ENCODE data around the gene YJU2.
"Not testable (repeated sequence)": the region's sequence is repeated elsewhere in the genome, so short reads cannot be mapped to it uniquely, and the experiment has no call there.

Gene YJU2

GRCh38 chr19:4213116-4213515 is 33.8 kb upstream of the YJU2 start:
- Histone ChIP-seq H3K9me3 (ENCODE audit: control insufficient read depth in 1 of 2, low read length in 2 of 2) (no peaks in the 10 kb centered on the region), H3K36me3 (ENCODE audit: control insufficient read depth in 1 of 2, insufficient read depth in 2 of 2, low read length in 2 of 2) (no peaks in the 10 kb centered on the region)

GRCh38 chr19:4215807-4216206 is 31.1 kb upstream of the YJU2 start:
- Histone ChIP-seq H3K9me3 (ENCODE audit: control insufficient read depth in 1 of 2, low read length in 2 of 2) (no peaks in the 10 kb centered on the region), H3K27me3 (ENCODE audit: low read depth, low read length) (no peaks in the 10 kb centered on the region), H3K27ac (ENCODE audit: low read length) (no peak overlapping the region), H3K4me3 (ENCODE audit: low read depth in 1 of 2, low read length in 2 of 2) (no peak overlapping the region), H3K36me3 (ENCODE audit: control insufficient read depth in 1 of 2, insufficient read depth in 2 of 2, low read length in 2 of 2) (no peaks in the 10 kb centered on the region), H3K4me1 (ENCODE audit: control insufficient read depth in 1 of 2, insufficient read depth in 2 of 2, low read length in 2 of 2) (no peaks in the 10 kb centered on the region)

More at GRCh38 chr19:4213116-4213515, 33.8 kb upstream of the YJU2 start:
- no peak overlapping the region for H3K4me3 ChIP-seq (ENCODE audit: low read depth in 1 of 2, low read length in 2 of 2)
- H3K4me1 ChIP-seq (ENCODE audit: control insufficient read depth in 1 of 2, insufficient read depth in 2 of 2, low read length in 2 of 2): no peaks in the 10 kb centered on the region
- no peak overlapping the region for H3K27ac ChIP-seq (ENCODE audit: low read length)
- H3K27me3 ChIP-seq (ENCODE audit: low read depth, low read length): no peaks in the 10 kb centered on the region

GRCh38 chr19:4216846-4217245 is 30.0 kb upstream of the YJU2 start:
- Histone ChIP-seq H3K4me3 (ENCODE audit: low read depth in 1 of 2, low read length in 2 of 2) (no peak overlapping the region), H3K9me3 (ENCODE audit: control insufficient read depth in 1 of 2, low read length in 2 of 2) (no peaks in the 10 kb centered on the region), H3K4me1 (ENCODE audit: control insufficient read depth in 1 of 2, insufficient read depth in 2 of 2, low read length in 2 of 2) (no peaks in the 10 kb centered on the region), H3K27ac (ENCODE audit: low read length) (no peak overlapping the region), H3K27me3 (ENCODE audit: low read depth, low read length) (no peaks in the 10 kb centered on the region), H3K36me3 (ENCODE audit: control insufficient read depth in 1 of 2, insufficient read depth in 2 of 2, low read length in 2 of 2) (no peaks in the 10 kb centered on the region)

GRCh38 chr19:4217429-4218264 is 29.2 kb upstream of the YJU2 start:
- H3K9me3 ChIP-seq (ENCODE audit: control insufficient read depth in 1 of 2, low read length in 2 of 2): no peaks in the 10 kb centered on the region
- no peaks in the 10 kb centered on the region for H3K36me3 ChIP-seq (ENCODE audit: control insufficient read depth in 1 of 2, insufficient read depth in 2 of 2, low read length in 2 of 2)
- no peak overlapping the region for H3K27ac ChIP-seq (ENCODE audit: low read length)
- H3K27me3 ChIP-seq (ENCODE audit: low read depth, low read length): no peaks in the 10 kb centered on the region
- no peaks in the 10 kb centered on the region for H3K4me1 ChIP-seq (ENCODE audit: control insufficient read depth in 1 of 2, insufficient read depth in 2 of 2, low read length in 2 of 2)
- no peak overlapping the region for H3K4me3 ChIP-seq (ENCODE audit: low read depth in 1 of 2, low read length in 2 of 2)

GRCh38 chr19:4218523-4218922 is 28.4 kb upstream of the YJU2 start:
- not testable (repeated sequence) for H3K27ac ChIP-seq (ENCODE audit: low read length); H3K4me3 ChIP-seq (ENCODE audit: low read depth in 1 of 2, low read length in 2 of 2); H3K27me3 ChIP-seq (ENCODE audit: low read depth, low read length); H3K4me1 ChIP-seq (ENCODE audit: control insufficient read depth in 1 of 2, insufficient read depth in 2 of 2, low read length in 2 of 2); H3K9me3 ChIP-seq (ENCODE audit: control insufficient read depth in 1 of 2, low read length in 2 of 2); H3K36me3 ChIP-seq (ENCODE audit: control insufficient read depth in 1 of 2, insufficient read depth in 2 of 2, low read length in 2 of 2)

GRCh38 chr19:4220188-4220587 is 26.7 kb upstream of the YJU2 start:
- Histone ChIP-seq H3K4me3 (ENCODE audit: low read depth in 1 of 2, low read length in 2 of 2) (no peak overlapping the region), H3K36me3 (ENCODE audit: control insufficient read depth in 1 of 2, insufficient read depth in 2 of 2, low read length in 2 of 2) (no peaks in the 10 kb centered on the region), H3K4me1 (ENCODE audit: control insufficient read depth in 1 of 2, insufficient read depth in 2 of 2, low read length in 2 of 2) (no peaks in the 10 kb centered on the region), H3K27ac (ENCODE audit: low read length) (no peak overlapping the region), H3K9me3 (ENCODE audit: control insufficient read depth in 1 of 2, low read length in 2 of 2) (no peaks in the 10 kb centered on the region), H3K27me3 (ENCODE audit: low read depth, low read length) (no peaks in the 10 kb centered on the region)

- Histone ChIP-seq H3K4me1 (ENCODE audit: control insufficient read depth in 1 of 2, insufficient read depth in 2 of 2, low read length in 2 of 2) (no peaks in the 10 kb centered on the region), H3K4me3 (ENCODE audit: low read depth in 1 of 2, low read length in 2 of 2) (no peak overlapping the region), H3K36me3 (ENCODE audit: control insufficient read depth in 1 of 2, insufficient read depth in 2 of 2, low read length in 2 of 2) (no peaks in the 10 kb centered on the region), H3K27me3 (ENCODE audit: low read depth, low read length) (peaks cover 16% of the 10 kb centered on the region), H3K9me3 (ENCODE audit: control insufficient read depth in 1 of 2, low read length in 2 of 2) (no peaks in the 10 kb centered on the region), H3K27ac (ENCODE audit: low read length) (no peak overlapping the region)
These were observed 22.4 kb upstream of the YJU2 start for GRCh38 chr19:4224470-4224869.

GRCh38 chr19:4225885-4226284 is 21.0 kb upstream of the YJU2 start:
- H3K4me3 ChIP-seq (ENCODE audit: low read depth in 1 of 2, low read length in 2 of 2): no peak overlapping the region
- H3K36me3 ChIP-seq (ENCODE audit: control insufficient read depth in 1 of 2, insufficient read depth in 2 of 2, low read length in 2 of 2): no peaks in the 10 kb centered on the region
- H3K4me1 ChIP-seq (ENCODE audit: control insufficient read depth in 1 of 2, insufficient read depth in 2 of 2, low read length in 2 of 2): no peaks in the 10 kb centered on the region
- peaks cover 17% of the 10 kb centered on the region for H3K27me3 ChIP-seq (ENCODE audit: low read depth, low read length)
- no peak overlapping the region for H3K27ac ChIP-seq (ENCODE audit: low read length)
- no peaks in the 10 kb centered on the region for H3K9me3 ChIP-seq (ENCODE audit: control insufficient read depth in 1 of 2, low read length in 2 of 2)

- Histone ChIP-seq H3K27me3 (ENCODE audit: low read depth, low read length) (peaks cover 17% of the 10 kb centered on the region), H3K4me3 (ENCODE audit: low read depth in 1 of 2, low read length in 2 of 2) (no peak overlapping the region), H3K36me3 (ENCODE audit: control insufficient read depth in 1 of 2, insufficient read depth in 2 of 2, low read length in 2 of 2) (no peaks in the 10 kb centered on the region), H3K4me1 (ENCODE audit: control insufficient read depth in 1 of 2, insufficient read depth in 2 of 2, low read length in 2 of 2) (no peaks in the 10 kb centered on the region), H3K27ac (ENCODE audit: low read length) (no peak overlapping the region), H3K9me3 (ENCODE audit: control insufficient read depth in 1 of 2, low read length in 2 of 2) (no peaks in the 10 kb centered on the region)
These were observed 19.1 kb upstream of the YJU2 start for GRCh38 chr19:4227771-4228170.

GRCh38 chr19:4228765-4229178 is 18.1 kb upstream of the YJU2 start:
- Histone ChIP-seq H3K4me3 (ENCODE audit: low read depth in 1 of 2, low read length in 2 of 2) (no peak overlapping the region), H3K9me3 (ENCODE audit: control insufficient read depth in 1 of 2, low read length in 2 of 2) (no peaks in the 10 kb centered on the region), H3K27ac (ENCODE audit: low read length) (no peak overlapping the region), H3K4me1 (ENCODE audit: control insufficient read depth in 1 of 2, insufficient read depth in 2 of 2, low read length in 2 of 2) (no peaks in the 10 kb centered on the region), H3K27me3 (ENCODE audit: low read depth, low read length) (peaks cover 17% of the 10 kb centered on the region), H3K36me3 (ENCODE audit: control insufficient read depth in 1 of 2, insufficient read depth in 2 of 2, low read length in 2 of 2) (no peaks in the 10 kb centered on the region)

GRCh38 chr19:4229179-4229931 is 17.5 kb upstream of the YJU2 start, which contains the start of gene EBI3:
EBI3 (plus strand) TSS chr19:4229523; CDS start chr19:4229551, 28 bp downstream.
- Histone ChIP-seq H3K36me3 (ENCODE audit: control insufficient read depth in 1 of 2, insufficient read depth in 2 of 2, low read length in 2 of 2) (no peaks in the 10 kb centered on the region), H3K4me1 (ENCODE audit: control insufficient read depth in 1 of 2, insufficient read depth in 2 of 2, low read length in 2 of 2) (no peaks in the 10 kb centered on the region), H3K27ac (ENCODE audit: low read length) (no peak within 1 kb of the TSS), H3K4me3 (ENCODE audit: low read depth in 1 of 2, low read length in 2 of 2) (no peak within 1 kb of the TSS), H3K9me3 (ENCODE audit: control insufficient read depth in 1 of 2, low read length in 2 of 2) (no peaks in the 10 kb centered on the region), H3K27me3 (ENCODE audit: low read depth, low read length) (peaks cover 17% of the 10 kb centered on the region)
